ENCODE measurements around the gene FBL.
"Not testable (repeated sequence)": the region's sequence is repeated elsewhere in the genome, so short reads cannot be mapped to it uniquely, and the experiment has no call there.

Gene FBL
- total RNA-seq, result 52.2 to 54.8 reads per million in 2 donors

DNA sequence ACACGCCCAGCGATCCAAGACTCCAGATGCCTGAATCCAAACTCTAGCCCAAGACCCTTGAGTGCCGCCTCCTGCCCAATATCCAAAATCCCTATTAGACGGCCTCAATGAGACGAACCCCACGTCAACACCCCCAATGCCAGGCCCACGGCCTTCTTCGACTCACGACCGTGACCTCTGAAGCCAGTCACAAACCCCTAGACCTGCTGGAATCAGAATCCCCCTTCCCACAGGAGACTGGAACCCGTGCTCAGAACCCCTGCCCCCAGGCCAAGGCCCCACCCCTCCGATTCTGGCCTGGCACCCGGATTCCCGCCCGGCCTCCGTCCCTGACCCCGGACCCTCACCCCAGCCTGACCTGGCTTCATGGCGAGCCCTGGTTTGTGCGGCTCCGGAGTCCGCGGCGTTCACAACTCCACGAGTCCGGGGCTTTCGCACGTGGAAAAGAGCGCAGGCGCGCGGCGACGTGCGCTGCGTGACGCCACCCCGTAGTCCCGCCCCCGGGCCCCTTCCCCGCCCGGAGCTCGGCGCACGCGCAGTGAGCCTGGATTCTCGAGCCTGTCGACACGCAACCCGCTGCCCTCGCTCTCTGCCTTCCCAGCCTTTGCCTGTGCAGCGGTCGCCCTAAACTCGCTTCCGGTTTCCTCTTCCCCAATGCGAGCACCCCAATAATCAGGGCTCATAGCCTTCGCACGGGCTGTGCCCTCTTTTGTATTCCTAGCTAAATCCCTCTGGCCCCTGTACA, at the start of gene FBL:
TSS of gene FBL (minus strand) at position 447 of the 745 bp plus-strand sequence. CDS start at position 368, 79 bp downstream.
- DNase-seq, result peak; percentile 97

DNA sequence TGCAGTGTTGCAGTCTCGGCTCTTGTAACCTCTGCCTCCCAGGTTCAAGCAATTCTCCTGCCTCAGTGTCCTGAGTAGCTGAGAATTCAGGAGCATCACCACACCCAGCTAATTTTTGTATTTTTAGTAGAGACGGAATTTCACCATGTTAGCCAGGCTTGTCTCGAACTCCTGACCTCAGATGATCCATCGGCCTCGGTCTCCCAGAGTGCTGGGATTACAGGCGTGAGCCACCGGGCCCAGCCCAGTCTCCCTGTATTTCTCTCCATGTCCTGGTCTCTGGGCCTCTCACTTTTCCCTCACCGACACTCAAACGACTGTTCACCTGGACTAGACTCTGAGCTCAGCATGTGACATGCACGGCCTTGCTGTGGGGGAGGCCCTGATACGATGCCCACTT, 48.9 kb upstream of the FBL start:
- DNase-seq, result not testable (repeated sequence)

DNA sequence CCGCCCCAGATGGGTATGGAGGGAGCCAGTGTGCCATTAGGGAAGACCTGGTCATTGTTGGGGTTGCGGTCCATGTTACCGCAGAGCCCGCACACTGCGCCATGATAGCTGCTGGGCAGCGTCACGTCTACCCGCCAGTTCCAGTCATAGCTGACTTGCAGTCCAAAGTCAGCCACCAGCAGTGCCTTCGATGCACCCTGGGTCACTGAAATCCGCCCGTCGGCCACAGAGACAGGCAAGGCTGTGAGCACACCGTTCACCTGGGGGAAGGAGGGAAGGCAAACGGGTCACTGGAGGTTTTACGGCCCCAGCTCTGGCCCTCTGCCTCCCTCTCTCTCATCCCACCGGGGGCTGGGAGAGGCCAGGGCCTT, 48.0 kb upstream of the FBL start:
- DNase-seq, result not testable (repeated sequence)

DNA sequence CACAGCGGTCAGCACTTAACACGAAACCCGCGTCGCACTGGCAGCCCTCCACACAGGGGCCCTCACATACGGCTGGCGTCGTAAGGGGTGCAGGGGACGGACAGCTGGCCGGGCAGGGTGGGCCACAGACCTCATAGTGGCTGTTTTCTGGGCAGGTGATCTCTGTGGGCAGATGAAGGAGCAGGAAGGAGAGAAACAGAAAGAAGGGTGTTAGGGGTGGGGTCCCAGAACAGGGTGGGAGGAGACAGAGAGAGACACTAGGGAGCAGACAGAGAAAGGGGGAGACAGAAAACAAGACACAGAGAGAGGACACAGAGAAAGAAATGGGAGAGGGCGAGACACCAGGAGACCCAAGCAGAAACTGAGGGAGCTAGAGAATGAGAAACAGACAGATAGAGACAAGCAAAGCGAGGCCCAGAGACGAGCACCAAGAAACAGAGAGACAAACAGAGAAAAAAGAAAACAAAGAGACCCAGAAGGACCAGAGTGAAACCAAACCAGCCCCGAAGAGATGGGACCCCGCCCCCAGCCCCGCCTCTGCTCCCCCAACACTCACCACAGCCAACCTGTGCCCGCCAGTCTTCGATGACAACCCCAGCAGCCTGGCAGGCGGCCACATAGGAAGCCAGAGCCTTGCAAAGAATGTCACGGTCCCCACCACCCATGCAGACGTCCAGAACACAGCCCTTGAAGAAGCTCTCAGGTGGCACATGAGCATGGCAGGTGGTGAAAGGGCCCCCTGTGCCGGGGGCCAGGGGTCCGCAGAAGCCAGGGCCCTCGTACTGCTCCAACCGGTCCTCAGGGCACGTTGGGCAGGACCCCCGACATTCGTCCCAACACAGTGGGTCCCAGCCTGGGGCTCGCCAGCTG, 47.4 kb upstream of the FBL start:
- DNase-seq, result peak; percentile 58

DNA sequence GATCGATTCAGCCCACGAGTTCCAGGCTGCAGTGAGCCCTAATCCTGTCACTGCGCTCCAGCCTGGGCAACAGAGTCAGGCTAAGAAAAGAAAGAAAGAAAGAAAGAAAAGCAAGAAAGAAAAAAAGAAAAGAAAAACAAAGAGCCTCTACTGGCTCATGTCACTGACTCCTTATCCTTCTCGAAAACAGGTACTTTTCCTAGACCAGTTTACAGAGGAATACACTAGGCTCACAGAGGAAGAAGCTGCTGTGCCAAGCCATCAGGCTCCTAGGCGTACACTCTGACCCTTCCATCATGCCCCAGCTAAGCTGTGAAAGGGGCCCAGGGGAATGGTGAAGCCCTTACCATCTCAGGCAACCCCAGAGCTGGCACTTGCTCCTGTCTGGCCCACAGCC, 46.3 kb upstream of the FBL start:
- not testable (repeated sequence) for DNase-seq

DNA sequence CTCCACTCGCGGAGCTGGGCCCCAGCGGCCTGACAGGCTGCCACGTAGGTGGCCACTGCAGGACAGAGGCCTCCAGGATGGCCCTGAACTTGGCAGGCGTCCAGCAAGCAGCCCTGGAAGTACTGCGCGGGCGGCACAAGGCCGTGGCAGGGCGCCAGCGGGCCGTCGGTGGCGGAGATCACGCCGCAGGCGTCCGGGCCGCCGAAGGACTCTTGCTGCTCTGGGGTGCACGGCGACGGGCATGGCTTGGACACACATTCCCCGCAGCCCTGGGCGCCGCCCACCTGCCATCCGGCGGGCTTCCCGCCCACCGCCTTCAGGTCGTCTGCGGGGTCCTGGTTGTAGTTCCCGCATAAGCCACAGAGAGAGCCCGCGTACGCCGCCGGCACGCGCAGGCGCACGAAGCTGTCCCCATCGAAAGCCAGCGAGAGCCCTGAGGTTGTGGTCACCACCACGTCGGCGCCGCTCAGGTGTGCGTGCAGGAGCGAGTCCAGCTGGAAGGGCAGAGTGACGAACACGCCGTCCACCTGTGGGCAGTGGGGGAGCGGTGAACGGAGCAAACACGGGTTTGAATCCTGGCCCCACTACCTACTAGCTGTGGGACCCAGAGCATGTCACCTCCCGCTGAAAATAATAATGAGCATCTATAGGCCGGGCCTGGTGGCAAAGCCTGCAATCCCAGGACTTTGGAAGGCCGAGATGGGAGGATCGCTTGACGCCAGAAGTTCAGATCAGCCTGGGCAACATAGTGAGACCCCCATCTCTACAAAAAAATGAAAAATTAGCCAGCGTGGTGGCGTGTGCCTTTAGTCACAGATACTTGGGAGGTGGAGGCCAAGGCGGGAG, 45.7 kb upstream of the FBL start:
- DNase-seq, result not testable (repeated sequence)

DNA sequence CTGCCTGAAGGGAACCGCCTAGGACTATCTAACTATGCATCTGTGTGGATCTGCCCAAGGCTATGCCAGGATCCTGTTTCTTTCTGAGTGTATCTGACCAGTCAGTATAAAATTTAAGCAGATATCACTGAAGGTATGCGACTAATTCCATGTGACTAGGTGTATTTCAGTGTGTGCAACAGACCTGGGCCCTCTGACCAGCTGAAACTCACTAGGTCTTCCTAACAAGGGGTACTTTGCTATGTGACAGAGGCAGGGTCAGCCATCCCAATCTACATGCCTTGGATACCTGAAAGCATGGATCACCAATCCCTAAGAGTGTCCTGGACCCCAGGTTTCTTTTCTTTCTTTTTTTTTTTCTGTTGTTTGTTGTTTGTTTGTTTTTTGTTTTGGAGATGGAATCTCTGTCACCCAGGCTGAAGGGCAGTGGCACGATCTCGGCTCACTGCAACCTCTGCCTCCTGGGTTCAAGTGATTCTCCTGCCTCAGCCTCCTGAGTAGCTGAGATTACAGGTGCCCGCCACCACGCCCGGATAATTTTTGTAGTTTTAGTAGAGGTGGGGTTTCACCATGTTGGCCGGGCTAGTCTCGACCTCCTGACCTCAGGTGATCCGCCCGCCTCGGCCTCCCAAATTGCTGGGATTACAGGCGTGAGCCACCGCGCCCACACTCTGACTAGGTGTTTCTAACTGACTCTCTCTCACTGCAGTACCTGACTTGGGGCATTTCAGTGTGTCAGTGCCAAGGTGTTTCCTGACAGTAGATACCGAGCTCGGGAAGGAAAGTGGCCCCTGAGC, 44.8 kb upstream of the FBL start:
- no peak for DNase-seq

DNA sequence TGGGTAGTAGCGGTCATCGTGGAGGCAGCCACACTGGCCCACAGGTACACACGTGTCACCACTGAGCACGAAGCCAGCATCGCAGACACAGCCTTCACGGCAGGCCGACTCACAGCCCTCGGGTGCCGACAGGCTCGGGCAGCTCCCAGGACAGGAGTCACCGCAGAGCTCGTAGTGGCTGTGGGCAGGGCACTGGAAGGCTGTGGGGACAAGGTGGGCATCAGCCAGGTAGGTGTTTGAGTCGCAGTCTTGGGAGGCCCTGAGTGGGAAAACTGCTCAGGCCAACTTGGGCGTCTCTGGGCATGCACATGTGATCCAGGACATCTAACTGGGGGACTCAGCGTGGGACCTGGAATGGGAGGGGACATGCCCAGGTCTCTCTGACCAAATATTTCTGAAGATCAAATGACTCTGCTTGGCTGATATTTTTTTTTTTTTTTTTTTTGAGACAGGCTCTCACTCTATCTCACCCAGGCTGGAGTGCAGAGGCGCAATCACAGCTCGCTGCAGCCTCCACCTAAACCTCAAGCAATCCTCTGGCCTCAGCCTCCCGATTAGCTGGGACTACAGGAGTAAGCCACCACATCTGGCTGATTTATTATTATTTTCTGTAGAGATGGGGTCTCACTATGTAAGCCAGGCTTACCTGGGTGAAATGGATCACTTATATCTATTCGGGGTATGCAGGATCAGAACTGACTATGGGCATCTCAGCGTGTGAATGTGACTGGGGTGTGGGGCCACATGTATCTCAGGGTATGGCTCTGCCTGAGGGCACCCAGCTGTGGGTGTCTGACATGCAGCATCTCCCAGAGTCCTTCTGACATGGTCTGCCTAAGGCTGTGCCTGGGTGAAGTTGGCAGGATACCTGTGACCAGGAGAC, 43.9 kb upstream of the FBL start:
- not testable (repeated sequence) for DNase-seq

DNA sequence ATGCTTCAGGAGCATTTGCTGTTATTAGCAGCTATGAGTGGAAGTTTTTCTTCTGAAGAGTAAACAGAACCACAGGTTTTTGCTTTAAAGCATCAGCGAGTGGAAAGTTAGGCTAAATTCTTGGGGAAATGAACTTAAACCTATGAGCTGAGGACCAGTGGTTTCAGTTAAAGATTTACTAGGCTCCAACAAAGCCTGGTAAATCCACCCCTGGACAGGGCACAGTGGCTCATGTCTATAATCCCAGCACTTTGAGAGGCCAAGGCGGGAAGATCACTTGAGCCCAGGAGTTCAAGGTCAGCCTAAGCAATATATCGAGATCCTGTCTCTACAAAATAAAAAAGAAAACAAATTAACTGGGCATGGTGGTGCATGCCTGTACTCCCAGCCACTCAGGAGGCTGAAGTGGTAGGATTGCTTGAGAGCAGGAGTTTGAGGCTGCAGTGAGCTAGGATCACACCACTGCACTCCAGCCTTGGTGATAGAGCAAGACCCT, 41.3 kb upstream of the FBL start:
- DNase-seq, result not testable (repeated sequence)

DNA sequence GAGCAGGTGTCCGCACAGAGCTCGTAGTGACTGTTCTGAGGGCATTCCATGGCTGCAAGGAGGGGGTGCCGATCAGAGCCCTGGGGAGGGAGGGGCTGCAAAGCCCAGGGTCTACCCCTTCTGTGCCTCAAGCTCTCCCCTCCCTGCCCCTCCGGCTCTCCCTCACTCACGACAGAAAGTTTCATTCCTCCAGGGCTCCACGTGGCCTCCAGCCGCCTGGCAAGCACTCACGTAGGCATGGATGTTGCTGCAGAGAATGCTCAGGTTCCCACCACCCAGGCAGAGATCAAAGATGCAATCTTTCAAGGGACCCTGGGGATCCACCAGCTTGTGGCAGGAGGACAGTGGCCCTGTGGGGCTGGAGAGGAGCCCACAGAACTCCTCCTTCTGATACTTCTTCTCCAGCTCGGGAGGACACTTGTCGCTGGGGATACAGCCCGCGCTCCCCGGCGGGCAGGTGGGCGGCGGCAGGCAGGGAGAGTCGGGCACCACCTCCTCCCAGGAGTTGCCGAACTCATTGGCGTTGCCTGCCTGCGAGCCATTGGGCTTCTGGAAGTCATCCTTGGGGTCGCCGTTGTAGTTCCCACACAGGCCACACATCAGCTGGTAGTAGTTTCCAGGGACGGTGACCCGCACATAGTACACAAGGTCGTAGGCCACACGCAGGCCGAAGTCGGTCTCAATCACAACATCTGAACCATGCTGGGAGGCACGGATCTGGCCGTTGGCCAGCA, 39.8 kb upstream of the FBL start:
- DNase-seq, result not testable (repeated sequence)

DNA sequence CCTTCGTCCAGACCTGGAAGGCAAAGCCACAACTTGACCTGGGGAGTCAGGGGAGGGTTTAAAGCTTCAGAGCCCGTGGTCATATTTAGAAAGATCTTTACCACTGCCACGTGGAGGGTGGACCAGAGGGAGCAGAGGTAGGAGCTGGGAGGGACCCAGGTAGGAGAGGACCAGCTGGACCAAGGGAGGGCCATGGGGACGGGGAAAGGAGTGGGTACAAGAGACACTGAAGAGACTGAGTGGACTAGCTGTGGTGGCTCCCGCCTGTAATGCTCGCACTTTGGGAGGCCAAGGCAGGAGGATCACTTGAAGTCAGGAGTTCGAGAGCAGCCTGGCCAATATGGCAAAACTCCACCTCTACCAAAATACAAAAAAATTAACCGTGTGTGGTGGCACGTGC, 38.5 kb upstream of the FBL start:
- DNase-seq, result not testable (repeated sequence)

DNA sequence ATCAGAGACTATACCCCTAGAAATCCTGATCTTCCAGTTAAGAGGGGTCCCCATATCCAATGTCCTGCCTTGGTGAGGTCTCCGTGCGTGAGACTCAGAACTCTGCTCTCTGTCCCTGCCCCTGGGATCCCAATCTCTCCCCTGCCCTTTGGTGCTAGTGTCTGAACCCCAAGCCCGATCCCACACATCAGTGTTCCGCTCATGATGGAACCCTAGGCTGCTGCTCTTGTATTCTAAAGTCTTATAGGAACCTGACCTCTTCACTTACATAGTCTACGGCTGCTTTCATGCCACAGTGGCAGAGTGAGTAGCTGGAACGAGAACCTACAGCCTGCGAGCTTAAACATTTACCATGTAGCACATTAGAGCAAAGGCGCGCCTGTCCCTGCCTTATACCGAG, 36.5 kb upstream of the FBL start:
- DNase-seq, result not testable (repeated sequence)

DNA sequence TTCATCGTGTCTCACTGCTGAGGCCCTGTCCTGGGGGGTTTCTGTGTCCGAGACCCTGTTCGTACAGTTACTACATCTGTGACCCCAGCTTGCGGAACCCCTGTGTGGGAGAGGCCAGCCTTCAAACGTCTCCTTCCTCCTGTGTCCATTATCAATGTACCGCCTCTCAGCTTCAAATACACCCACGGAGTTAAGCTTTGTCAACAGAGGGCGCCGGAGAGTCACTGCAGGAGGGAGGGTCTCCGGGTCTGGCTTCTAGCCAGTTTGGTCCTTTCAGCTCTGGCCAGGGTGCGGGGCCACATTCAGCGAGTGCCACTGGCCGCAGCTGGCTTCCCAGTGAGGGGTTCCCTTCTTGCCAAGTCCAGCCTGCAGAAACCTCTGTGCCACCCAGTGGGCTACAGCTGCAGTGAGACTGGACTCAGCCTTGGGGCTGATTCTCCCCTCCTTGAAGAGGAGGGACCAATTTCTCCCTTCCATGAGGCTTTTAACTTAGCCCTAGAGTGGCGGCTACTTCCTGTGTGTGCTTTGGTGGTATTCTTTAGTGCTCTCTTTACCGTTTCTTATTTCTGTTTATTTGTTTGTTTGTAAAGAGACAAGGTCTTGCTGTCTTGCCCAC, 35.4 kb upstream of the FBL start:
- DNase-seq, result not testable (repeated sequence)

DNA sequence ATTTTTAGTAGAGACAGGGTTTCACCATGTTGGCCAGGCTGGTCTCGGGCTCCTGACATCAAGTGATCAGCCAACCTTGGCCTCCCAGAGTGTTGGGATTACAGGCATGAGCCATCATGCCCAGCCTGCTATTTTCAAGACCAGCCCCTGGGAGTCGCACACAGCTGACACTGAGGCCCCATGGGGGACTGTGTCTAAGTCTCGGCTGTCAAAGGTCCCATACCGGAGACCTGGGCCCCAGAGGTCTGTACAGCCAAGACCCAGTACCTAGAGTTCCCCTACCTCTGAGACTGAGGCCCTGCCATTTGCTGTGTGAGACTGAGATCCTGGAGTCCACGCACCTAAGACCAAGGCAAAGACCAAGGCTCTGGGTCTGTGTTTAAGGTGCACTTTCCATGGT, 34.1 kb upstream of the FBL start:
- not testable (repeated sequence) for DNase-seq

DNA sequence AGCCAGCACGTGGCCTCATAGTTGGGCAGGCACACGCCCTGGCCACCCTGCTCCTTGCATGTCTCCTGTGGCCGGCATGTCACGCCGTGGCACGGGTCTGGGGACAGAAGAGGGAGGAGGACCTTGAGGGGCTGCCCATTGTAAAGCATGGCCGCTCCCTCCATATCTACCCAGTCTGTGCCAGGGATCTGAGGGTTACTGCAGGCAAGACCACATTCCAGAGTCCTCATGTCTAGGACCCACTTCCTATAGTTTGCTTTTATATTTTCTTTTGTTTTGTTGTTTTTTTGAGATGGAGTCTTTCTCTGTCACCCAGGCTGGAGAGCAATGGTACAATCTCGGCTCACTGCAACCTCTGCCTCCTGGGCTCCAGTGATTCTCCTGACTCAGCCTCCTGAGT, 33.6 kb upstream of the FBL start:
- not testable (repeated sequence) for DNase-seq

DNA sequence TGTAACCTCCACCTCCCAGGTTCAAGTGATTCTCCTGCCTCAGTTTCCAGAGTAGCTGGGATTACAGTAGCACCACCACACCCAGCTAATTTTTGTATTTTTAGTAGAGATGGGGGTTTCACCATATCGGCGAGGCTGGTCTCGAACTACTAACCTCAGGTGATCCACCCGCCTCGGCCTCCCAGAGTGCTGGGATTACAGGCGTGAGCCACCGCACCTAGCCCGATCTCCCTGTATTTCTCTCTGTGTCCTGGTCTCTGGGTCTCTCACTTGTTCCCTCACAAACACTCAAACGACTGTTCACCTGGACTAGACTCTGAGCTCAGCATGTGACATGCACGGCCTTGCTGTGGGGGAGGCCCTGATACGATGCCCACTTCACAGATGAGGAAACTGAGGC, 32.7 kb upstream of the FBL start:
- DNase-seq, result not testable (repeated sequence)

DNA sequence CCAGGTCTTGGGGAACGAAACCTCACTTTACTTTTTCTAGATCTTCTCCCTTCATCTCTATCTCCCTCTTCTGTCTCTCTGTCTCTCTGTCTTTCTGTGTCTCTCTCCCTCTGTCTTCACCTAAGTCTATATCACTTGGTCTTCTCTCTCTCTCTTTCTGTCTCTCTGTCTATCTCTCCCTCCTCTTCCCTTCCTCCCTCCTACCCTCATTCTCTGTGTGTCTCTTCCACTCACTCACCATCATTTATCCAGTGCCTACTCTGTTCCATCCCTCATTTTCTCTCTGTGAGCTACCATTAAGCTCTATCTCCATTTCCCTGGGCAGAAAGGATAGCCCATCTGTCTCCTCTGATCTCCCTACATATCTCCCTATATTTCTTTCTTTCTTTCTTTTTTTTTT, 32.2 kb upstream of the FBL start:
- DNase-seq, result no peak

DNA sequence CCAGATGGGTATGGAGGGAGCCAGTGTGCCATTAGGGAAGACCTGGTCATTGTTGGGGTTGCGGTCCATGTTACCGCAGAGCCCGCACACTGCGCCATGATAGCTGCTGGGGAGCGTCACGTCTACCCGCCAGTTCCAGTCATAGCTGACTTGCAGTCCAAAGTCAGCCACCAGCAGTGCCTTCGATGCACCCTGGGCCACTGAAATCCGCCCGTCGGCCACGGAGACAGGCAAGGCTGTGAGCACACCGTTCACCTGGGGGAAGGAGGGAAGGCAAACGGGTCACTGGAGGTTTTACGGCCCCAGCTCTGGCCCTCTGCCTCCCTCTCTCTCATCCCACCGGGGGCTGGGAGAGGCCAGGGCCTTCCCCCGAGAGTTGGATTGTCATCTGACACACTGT, 31.8 kb upstream of the FBL start:
- not testable (repeated sequence) for DNase-seq

DNA sequence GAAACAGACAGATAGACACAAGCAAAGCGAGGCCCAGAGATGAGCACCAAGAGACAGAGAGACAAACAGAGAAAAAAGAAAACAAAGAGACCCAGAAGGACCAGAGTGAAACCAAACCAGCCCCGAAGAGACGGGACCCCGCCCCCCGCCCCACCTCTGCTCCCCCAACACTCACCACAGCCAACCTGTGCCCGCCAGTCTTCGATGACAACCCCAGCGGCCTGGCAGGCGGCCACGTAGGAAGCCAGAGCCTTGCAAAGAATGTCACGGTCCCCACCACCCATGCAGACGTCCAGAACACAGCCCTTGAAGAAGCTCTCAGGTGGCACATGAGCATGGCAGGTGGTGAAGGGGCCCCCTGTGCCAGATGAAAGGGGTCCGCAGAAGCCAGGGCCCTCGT, 31.3 kb upstream of the FBL start:
- not testable (repeated sequence) for DNase-seq

DNA sequence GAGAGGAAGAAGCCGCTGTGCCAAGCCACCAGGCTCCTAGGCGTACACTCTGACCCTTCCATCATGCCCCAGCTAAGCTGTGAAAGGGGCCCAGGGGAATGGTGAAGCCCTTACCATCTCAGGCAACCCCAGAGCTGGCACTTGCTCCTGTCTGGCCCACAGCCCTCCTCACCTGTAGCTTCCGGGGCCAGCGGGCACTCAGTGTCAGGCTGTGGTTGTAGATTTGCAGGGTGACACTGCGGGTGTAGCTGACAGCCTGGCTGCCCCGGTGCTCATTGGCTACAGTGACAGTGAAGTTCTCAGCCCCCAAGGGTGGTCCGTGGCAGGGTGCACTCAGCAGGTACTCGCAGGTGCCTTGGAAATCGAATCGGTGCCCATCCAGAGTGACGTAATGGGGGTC, 30.3 kb upstream of the FBL start:
- not testable (repeated sequence) for DNase-seq

Data from activated gamma-delta T cell (primary cell).